HS-27A (cell line): Measurements from ENCODE around the gene DNASE1.
"Not testable (repeated sequence)": the region's sequence is repeated elsewhere in the genome, so short reads cannot be mapped to it uniquely, and the experiment has no call there.

Experiments used
- DNase-seq: peaks from one replicate; pipeline ENCODE4 v3.0.0-alpha.2; 2012; ENCODE audit warnings: low read depth, missing footprints

Gene DNASE1

GRCh38 chr16:3654249-3654991, at the start of gene DNASE1:
Gene DNASE1 (plus strand): TSS chr16:3654691. CDS start chr16:3655374, 683 bp downstream.
- peak; percentile 12 for DNase-seq

- DNase-seq: no peak
Observed at GRCh38 chr16:3606441-3606840, 48.0 kb upstream of the DNASE1 start.

GRCh38 chr16:3607161-3607560, 47.3 kb upstream of the DNASE1 start:
- DNase-seq: no peak

- DNase-seq: no peak
Observed at GRCh38 chr16:3607634-3608033, 46.9 kb upstream of the DNASE1 start.

GRCh38 chr16:3608069-3608468, 46.4 kb upstream of the DNASE1 start:
- no peak for DNase-seq

GRCh38 chr16:3608976-3609375, 45.5 kb upstream of the DNASE1 start:
- not testable (repeated sequence) for DNase-seq

GRCh38 chr16:3609895-3610697, 44.4 kb upstream of the DNASE1 start:
- DNase-seq: no peak

GRCh38 chr16:3610698-3611145, 43.8 kb upstream of the DNASE1 start:
- no peak for DNase-seq

- peak; percentile 56 for DNase-seq
Observed at GRCh38 chr16:3611146-3611975, 43.1 kb upstream of the DNASE1 start, which contains the start of gene SLX4. Gene SLX4 (minus strand): TSS chr16:3611606. CDS start chr16:3608964, 2,642 bp downstream.

GRCh38 chr16:3612510-3613466, 41.7 kb upstream of the DNASE1 start:
- no peak for DNase-seq

- DNase-seq: no peak
Observed at GRCh38 chr16:3618769-3619141, 35.7 kb upstream of the DNASE1 start.

GRCh38 chr16:3623642-3624041, 30.8 kb upstream of the DNASE1 start:
- DNase-seq: no peak

- no peak for DNase-seq
Observed at GRCh38 chr16:3625331-3625730, 29.2 kb upstream of the DNASE1 start.

- DNase-seq: no peak
Observed at GRCh38 chr16:3625911-3626732, 28.4 kb upstream of the DNASE1 start.

GRCh38 chr16:3637371-3637923, 17.0 kb upstream of the DNASE1 start:
- no peak for DNase-seq

- DNase-seq: no peak
Observed at GRCh38 chr16:3638916-3639644, 15.4 kb upstream of the DNASE1 start.

- no peak for DNase-seq
Observed at GRCh38 chr16:3640207-3640606, 14.3 kb upstream of the DNASE1 start.

- no peak for DNase-seq
Observed at GRCh38 chr16:3640632-3641501, 13.6 kb upstream of the DNASE1 start.
